K562 (cell line): ENCODE measurements around the gene PRR16.

Experiments used
- GTF2F1 ChIP-seq: IDR thresholded peaks from 2 replicates; pipeline ENCODE4 v1.6.1; 2011; ENCODE audit warnings: low read depth, low read length, improper control_type of control experiment
- ZNF324 ChIP-seq: fragments of 250-450 bp; sonication (Bioruptor Pico); IDR thresholded peaks from 2 replicates; pipeline ENCODE4 v1.4.0; 2020; ENCODE audit warnings: mild to moderate bottlenecking

GRCh38 chr5:120503341-120503740 lies 39.2 kb downstream of the PRR16 start:
- TF ChIP-seq GTF2F1, result no peak
- no peak for TF ChIP-seq ZNF324
